Measurements from ENCODE around the gene ERMARD. TPM values are rescaled to one million over a fixed set of nuclear protein-coding genes. Genes with fewer than 3 reads are reported as not detected.

ERMARD gene
- total RNA-seq, 1 experiment from 2014 or later = 13.6 TPM

- no peak overlapping the region for H3K4me3 Mint-ChIP-seq
- peak; percentile 15 for DNase-seq
- no peak for TF ChIP-seq CTCF (conservative IDR thresholded peaks at IDR 0.05)
Measured at GRCh38 chr6:169786349-169786748, 34.9 kb downstream of the ERMARD start.

More at GRCh38 chr6:169786349-169786748, 34.9 kb downstream of the ERMARD start:
- no peak overlapping the region for H2BK15ac ChIP-seq (ENCODE audit: low read depth, low read length)
- no peak overlapping the region for H3K18ac ChIP-seq (ENCODE audit: insufficient read length, low read depth, low read length)
- H3K9me3 Mint-ChIP-seq = peaks cover 0 to 4% of the 10 kb centered on the region in 2 experiments; a peak in 1 of 5 replicates
- WGBS (ENCODE audit: extremely low coverage, insufficient read length, low lambda C conversion rate) = no CpG with 5 or more reads among the region's 5 CpGs
- no peak overlapping the region for H3T11ph ChIP-seq (ENCODE audit: low read length)
- peaks cover 19% of the 10 kb centered on the region in 2 experiments for H3K4me1 Mint-ChIP-seq
- no peak overlapping the region for H2BK20ac ChIP-seq (ENCODE audit: low read depth, low read length, poor library complexity, severe bottlenecking)
- H2BK5ac ChIP-seq (ENCODE audit: insufficient read length, low read length) = no peak overlapping the region
- H2BK12ac ChIP-seq (ENCODE audit: insufficient read length, low read depth, low read length) = no peak overlapping the region
- no peak overlapping the region for H4K91ac ChIP-seq (ENCODE audit: insufficient read length, low read depth, low read length)
- no peak overlapping the region for H3K23ac ChIP-seq (ENCODE audit: insufficient read length, low read depth, low read length)
- peaks cover 33% of the 10 kb centered on the region for H3K27me3 Mint-ChIP-seq (ENCODE audit: low read depth)
- H3K9me3 ChIP-seq (ENCODE audit: control insufficient read depth, low read depth, low read length) = no peaks in the 10 kb centered on the region
- no peaks in the 10 kb centered on the region for H3K79me1 ChIP-seq (ENCODE audit: insufficient read depth, low read depth, low read length, poor library complexity, severe bottlenecking)
- H3K27ac Mint-ChIP-seq = no peak overlapping the region
- H3K4ac ChIP-seq (ENCODE audit: low read depth, low read length) = no peak overlapping the region
- H3K14ac ChIP-seq (ENCODE audit: insufficient read depth, low read length) = no peak overlapping the region
- H4K5ac ChIP-seq (ENCODE audit: insufficient read length, low read depth, low read length) = no peak overlapping the region
- peaks cover 3% of the 10 kb centered on the region; the same call in 1 of the 2 replicates for H3K27me3 ChIP-seq (ENCODE audit: insufficient read depth, low read length)
- H3K27ac ChIP-seq (ENCODE audit: insufficient read length, low read depth, low read length) = no peak overlapping the region
- no peak overlapping the region for H2AK5ac ChIP-seq (ENCODE audit: insufficient read length, low read length)
- no peak overlapping the region for H3K9ac ChIP-seq (ENCODE audit: extremely low read depth, insufficient read length, low read length)
- peaks cover 4% of the 10 kb centered on the region for H3K23me2 ChIP-seq (ENCODE audit: insufficient read length, low read depth, low read length, poor library complexity, severe bottlenecking)
- H4K8ac ChIP-seq (replicated peaks; ENCODE audit: insufficient read length, low read depth, low read length) = no peak overlapping the region
- H3K4me2 ChIP-seq (ENCODE audit: insufficient read depth, insufficient read length, low read length) = no peak overlapping the region
- H3K4me1 ChIP-seq (ENCODE audit: insufficient read depth, low read length) = no peaks in the 10 kb centered on the region
- peaks cover 8 to 17% (median 11%) of the 10 kb centered on the region in 3 experiments for H3K36me3 Mint-ChIP-seq (ENCODE audit: insufficient read depth in 1 of 3, low read depth in 3 of 3)
- H2AFZ ChIP-seq (ENCODE audit: low read length) = no peak overlapping the region
- no peaks in the 10 kb centered on the region for H4K20me1 ChIP-seq (ENCODE audit: control insufficient read depth, insufficient read depth, insufficient read length)
- no peak overlapping the region for H2BK120ac ChIP-seq (ENCODE audit: low read depth, low read length, poor library complexity, severe bottlenecking)
- no peak overlapping the region for H3K56ac ChIP-seq (ENCODE audit: insufficient read length, low read depth, low read length)
- no peaks in the 10 kb centered on the region for H3K79me2 ChIP-seq (ENCODE audit: insufficient read depth, low read length)
